Measurements from ENCODE around the gene EXOSC3. TPM values are rescaled to one million over a fixed set of nuclear protein-coding genes. Genes with fewer than 3 reads are reported as not detected.
A peak's percentile ranks its signal among the peaks of the same experiment; 100 is the strongest.

Gene EXOSC3
- total RNA-seq (2013; cell fraction: nucleolus; rRNA removed): 70.9 and 130 TPM in 2 replicates
- total RNA-seq (2014; rRNA removed) (63.5 and 77.4 TPM in 2 replicates), total RNA-seq (2014; rRNA removed; fragmentation: Illumina TruSeq; extraction: Trizol) (42.3 and 45.9 TPM in 2 replicates), total RNA-seq (2021) (73.5 and 79.2 TPM in 2 replicates), polyA plus RNA-seq (2011; rRNA removed) (54.4 and 83.4 TPM in 2 replicates), polyA plus RNA-seq (2014; fragmentation: Illumina TruSeq; extraction: Trizol) (58.2 and 59.2 TPM in 2 replicates), polyA plus RNA-seq (2014; fragmentation: Nextera tagmentation; extraction: Ambion mirVana) (10 to 100 TPM in 1 of 2 experiments, 1 to 10 TPM in 1; 8.2 to 20.3 TPM), polyA plus RNA-seq (2014; rRNA removed) (109 and 115 TPM in 2 replicates), polyA plus RNA-seq (2016; fragmentation: Nextera tagmentation; extraction: Ambion mirVana) (100 to 1,000 TPM; 149 to 161 TPM), polyA minus RNA-seq (2011; rRNA and poly(A)+ RNA removed) (19.7 and 27.9 TPM in 2 replicates), Bru-seq, nascent RNA (percentile 96 among the genes with signal in this experiment), BruChase-seq, experiment 1, labeled RNA remaining after a 6-hour chase (percentile 91 among the genes with signal in this experiment), BruChase-seq, experiment 2, labeled RNA remaining after a 2-hour chase (percentile 96 among the genes with signal in this experiment)
- polyA plus RNA-seq (2011; ENCODE audit: low read depth): 15.0 TPM
- 31.7 and 52.0 TPM in 2 replicates for polyA plus RNA-seq (2011; cell fraction: cytosol; rRNA removed)
- 40.1 and 49.0 TPM in 2 replicates for polyA plus RNA-seq (2011; cell fraction: nucleus; rRNA removed)
- polyA plus RNA-seq (2012): 27.8 and 39.6 TPM in 2 replicates
- polyA minus RNA-seq (2011; cell fraction: cytosol; rRNA and poly(A)+ RNA removed): 13.8 and 16.2 TPM in 2 replicates
- 77.5 and 85.6 TPM in 2 replicates for polyA minus RNA-seq (2011; cell fraction: nucleus; rRNA and poly(A)+ RNA removed)
- long read RNA-seq, experiment 1, transcript EXOSC3-201 (4 exons, 1,806 nt): major isoform, 45 of 57 reads
- long read RNA-seq, experiment 1, transcript EXOSC3-202 (3 exons, 768 nt): minor isoform, 10 of 57 reads
- long read RNA-seq, experiment 1, partial matches to known transcripts: 1 of 57 reads
- long read RNA-seq, experiment 1, other reads (novel, unspliced or antisense): 1 of 57 reads
- long read RNA-seq, experiment 2, transcript EXOSC3-202 (3 exons, 768 nt): minor isoform, 16 of 226 reads
- long read RNA-seq, experiment 2, transcript EXOSC3-201 (4 exons, 1,806 nt): major isoform, 197 of 226 reads
- long read RNA-seq, experiment 2, partial matches to known transcripts: 2 of 226 reads
- long read RNA-seq, experiment 2, other reads (novel, unspliced or antisense): 8 of 226 reads

DNA sequence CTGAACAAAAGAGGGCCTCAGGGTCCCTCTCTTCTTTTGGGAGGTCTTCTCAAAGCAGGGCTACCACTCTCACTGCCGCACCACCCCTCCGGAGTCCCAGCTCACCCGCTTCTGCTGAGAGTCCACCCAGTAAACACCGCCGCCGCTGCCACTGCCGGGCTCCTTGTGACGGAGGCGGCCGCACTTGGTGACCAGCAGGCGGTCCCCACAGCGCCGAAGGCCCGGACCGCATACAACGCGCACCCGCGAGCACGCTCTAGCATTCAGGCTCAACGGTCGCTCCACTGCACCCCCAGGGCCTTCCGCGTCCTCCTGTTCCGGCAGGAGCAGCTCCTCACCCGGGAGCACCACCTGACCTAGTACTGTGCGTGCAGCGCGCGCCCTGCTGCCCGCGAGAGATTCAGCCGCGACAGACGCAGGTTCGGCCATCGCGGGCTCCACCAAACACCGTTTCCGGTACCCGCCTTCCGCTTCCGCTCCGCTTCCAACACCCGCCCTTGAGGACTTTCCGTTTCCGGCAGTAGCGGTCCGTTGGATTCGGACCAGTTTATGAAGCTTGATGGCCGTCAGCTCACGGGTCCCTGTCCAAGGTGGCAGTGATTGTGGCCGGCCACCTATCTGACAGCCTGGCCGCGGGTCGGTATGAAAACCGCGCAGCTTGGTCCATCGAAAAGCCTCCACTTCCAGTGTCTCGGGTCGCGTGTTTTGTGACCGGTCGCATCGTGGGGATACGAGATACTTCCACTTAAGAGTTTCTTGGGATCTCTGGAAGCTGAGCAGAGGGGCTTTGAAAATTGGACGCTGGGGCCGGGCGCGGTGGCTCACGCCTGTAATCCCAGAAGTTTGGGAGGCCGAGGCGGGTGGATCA lies at the start of gene EXOSC3:
Gene EXOSC3, minus strand, starts transcription at position 449 of the 868 bp plus-strand sequence. Its CDS starts 20 bp downstream, at position 429.
- SMC1A ChIA-PET (ENCODE audit: uncharacterized antibody, unreplicated experiment): interaction anchor here (0.7 to 1.0 kb wide), 4 partner anchors 11 to 287 kb away, joined by 3 to 4 read pairs (median 3); no protein-coding TSS in a partner anchor
- POLR2A ChIA-PET: interaction anchor here (0.6 to 2.4 kb wide), 9 partner anchors 10 to 1382 kb away, joined by 3 to 10 read pairs (median 4); partner anchors contain the start of gene DCAF10
- FAIRE-seq: peak; percentile 74
- TF ChIP-seq, protein P1, sequence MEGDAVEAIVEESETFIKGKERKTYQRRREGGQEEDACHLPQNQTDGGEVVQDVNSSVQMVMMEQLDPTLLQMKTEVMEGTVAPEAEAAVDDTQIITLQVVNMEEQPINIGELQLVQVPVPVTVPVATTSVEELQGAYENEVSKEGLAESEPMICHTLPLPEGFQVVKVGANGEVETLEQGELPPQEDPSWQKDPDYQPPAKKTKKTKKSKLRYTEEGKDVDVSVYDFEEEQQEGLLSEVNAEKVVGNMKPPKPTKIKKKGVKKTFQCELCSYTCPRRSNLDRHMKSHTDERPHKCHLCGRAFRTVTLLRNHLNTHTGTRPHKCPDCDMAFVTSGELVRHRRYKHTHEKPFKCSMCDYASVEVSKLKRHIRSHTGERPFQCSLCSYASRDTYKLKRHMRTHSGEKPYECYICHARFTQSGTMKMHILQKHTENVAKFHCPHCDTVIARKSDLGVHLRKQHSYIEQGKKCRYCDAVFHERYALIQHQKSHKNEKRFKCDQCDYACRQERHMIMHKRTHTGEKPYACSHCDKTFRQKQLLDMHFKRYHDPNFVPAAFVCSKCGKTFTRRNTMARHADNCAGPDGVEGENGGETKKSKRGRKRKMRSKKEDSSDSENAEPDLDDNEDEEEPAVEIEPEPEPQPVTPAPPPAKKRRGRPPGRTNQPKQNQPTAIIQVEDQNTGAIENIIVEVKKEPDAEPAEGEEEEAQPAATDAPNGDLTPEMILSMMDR (IDR thresholded peaks at IDR 0.05 in 2 of 3, conservative IDR thresholded peaks at IDR 0.05 in 1 of 3; ENCODE audit: control insufficient read depth in 2 of 3, extremely low read depth in 1 of 3, insufficient read depth in 1 of 3, low read depth in 3 of 3, low read length in 3 of 3): peak in 2 of 3 experiments; percentile 6 to 14; a peak in 2 of 6 replicates
- TF ChIP-seq RCOR1 (conservative IDR thresholded peaks at IDR 0.05; ENCODE audit: low read depth, low read length): 0 out of 2 replicates have a peak, but pooled peaks have one; percentile 82
- TF ChIP-seq RAD21 (IDR thresholded peaks at IDR 0.05; ENCODE audit: insufficient read depth, low read depth, low read length): no peak
- no peak for TF ChIP-seq CHD1 (IDR thresholded peaks at IDR 0.05; ENCODE audit: low read depth, low read length)
- no peak; the same call in 1 of the 2 replicates for TF ChIP-seq HDAC2 (IDR thresholded peaks at IDR 0.05)
- no peak for TF ChIP-seq WRNIP1 (IDR thresholded peaks at IDR 0.05; ENCODE audit: borderline replicate concordance, low read depth, low read length)
- no peak for TF ChIP-seq RAD51 (IDR thresholded peaks at IDR 0.05)
- TF ChIP-seq JUND (IDR thresholded peaks at IDR 0.05; ENCODE audit: low read depth, low read length): no peak
- TF ChIP-seq, protein P2, sequence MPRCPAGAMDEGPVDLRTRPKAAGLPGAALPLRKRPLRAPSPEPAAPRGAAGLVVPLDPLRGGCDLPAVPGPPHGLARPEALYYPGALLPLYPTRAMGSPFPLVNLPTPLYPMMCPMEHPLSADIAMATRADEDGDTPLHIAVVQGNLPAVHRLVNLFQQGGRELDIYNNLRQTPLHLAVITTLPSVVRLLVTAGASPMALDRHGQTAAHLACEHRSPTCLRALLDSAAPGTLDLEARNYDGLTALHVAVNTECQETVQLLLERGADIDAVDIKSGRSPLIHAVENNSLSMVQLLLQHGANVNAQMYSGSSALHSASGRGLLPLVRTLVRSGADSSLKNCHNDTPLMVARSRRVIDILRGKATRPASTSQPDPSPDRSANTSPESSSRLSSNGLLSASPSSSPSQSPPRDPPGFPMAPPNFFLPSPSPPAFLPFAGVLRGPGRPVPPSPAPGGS (IDR thresholded peaks at IDR 0.05; ENCODE audit: borderline replicate concordance, insufficient read depth, low read depth, low read length, poor library complexity, severe bottlenecking): peak; percentile 23
- peak; percentile 62; the same call in 1 of the 2 replicates for TF ChIP-seq CBX5 (IDR thresholded peaks at IDR 0.05; ENCODE audit: low read depth)
- peak in 1 of 2 experiments; percentile 6; a peak in 2 of 3 replicates for TF ChIP-seq EGR1 (IDR thresholded peaks at IDR 0.05; ENCODE audit: borderline replicate concordance in 1 of 2, low read depth in 2 of 2, low read length in 2 of 2)
- no peak for TF ChIP-seq TBL1XR1 (IDR thresholded peaks at IDR 0.05; ENCODE audit: low read depth, low read length)

More for the DNA sequence above, at the start of gene EXOSC3:
- Histone ChIP-seq H3K4me2 (ENCODE audit: control insufficient read depth, insufficient read depth) (peak within 1 kb of the TSS; percentile 71), H3K4me3 (peak within 1 kb of the TSS; percentile 77), H3K79me2 (ENCODE audit: control insufficient read depth, insufficient read depth, low read length) (peaks cover 34% of the 10 kb centered on the region), H3K27me3 (replicated peaks in 1 of 2; ENCODE audit: control insufficient read depth in 2 of 2, insufficient read depth in 2 of 2, low read length in 1 of 2) (no peaks in the 10 kb centered on the region), H3K4me1 (ENCODE audit: control insufficient read depth, insufficient read depth, low read length) (no peaks in the 10 kb centered on the region), H3K9me3 (replicated peaks; ENCODE audit: control insufficient read depth, insufficient read depth, low read length) (no peaks in the 10 kb centered on the region), H2AFZ (ENCODE audit: control insufficient read depth, low read depth, low read length) (peak within 1 kb of the TSS; percentile 95), H3K27ac (ENCODE audit: control insufficient read depth, insufficient read depth) (peak within 1 kb of the TSS; percentile 88), H3K36me3 (ENCODE audit: control insufficient read depth in 2 of 2, insufficient read depth in 2 of 2, low read length in 1 of 2) (peaks cover 0 to 8% of the 10 kb centered on the region in 2 experiments; a peak in 2 of 4 replicates), H3K9ac (ENCODE audit: control insufficient read depth, insufficient read depth, low read length) (peak within 1 kb of the TSS; percentile 89), H4K20me1 (ENCODE audit: control insufficient read depth, insufficient read depth) (no peaks in the 10 kb centered on the region)
- in situ Hi-C loops (cut with MboI) (no loop called here), intact Hi-C loops (cut with micrococcal nuclease; ENCODE audit: unreplicated experiment) (loop anchor here (1.0 to 10.0 kb wide), 4 partner anchors 16 to 300 kb away; partner anchors contain the start of genes DCAF10 and POLR1E)
- ATAC-seq: peak; percentile 93
- BruUV-seq (replicated peaks): no TSS peak
- RAD21 ChIA-PET (ENCODE audit: unreplicated experiment): interaction anchor here (0.8 to 2.7 kb wide), 8 partner anchors 13 to 303 kb away, joined by 3 to 11 read pairs (median 3); partner anchors contain the start of genes DCAF10 and SLC25A51
- DNase-seq (ENCODE audit: low read depth, low spot score): peak; percentile 62
- CTCF ChIA-PET: interaction anchor here (0.6 to 2.5 kb wide), 8 partner anchors 12 to 201 kb away, joined by 3 to 13 read pairs (median 4); partner anchors contain the start of gene DCAF10
- WGBS (ENCODE audit: insufficient coverage, insufficient replicate concordance, low lambda C conversion rate, missing lambda C conversion rate): under 1% methylated on average over 73 of the region's 73 CpGs
